Upper lobe of left lung (tissue), 6 donors: ENCODE results near the gene ST14. TPM values are rescaled to one million over a fixed set of nuclear protein-coding genes. Genes with fewer than 3 reads are reported as not detected.
"Not testable (repeated sequence)": the region's sequence is repeated elsewhere in the genome, so short reads cannot be mapped to it uniquely, and the experiment has no call there.

Experiments
- ATAC-seq, 2 donors: fragments of 200-7000 bp; cut with Tn5 transposase; one replicate each; pipeline ENCODE4 v1.9.1; 2022; ENCODE audit warnings: mild to moderate bottlenecking in 2 of 2, moderate library complexity in 2 of 2; ENCODE audit not compliant: low FRiP score in 2 of 2
- DNase-seq, 2 donors: peaks; one replicate each; pipeline ENCODE4 v3.0.0-alpha.2; 2019 to 2020
- H3K27ac ChIP-seq, 4 donors: fragments of 200-600 bp; sonication (generic); one replicate each; pipeline ENCODE4 v1.5.1; 2016 to 2019
- H3K27me3 ChIP-seq, 4 donors: fragments of 200-600 bp; sonication (generic); one replicate each; pipeline ENCODE4 v1.5.1; 2017 to 2019
- H3K36me3 ChIP-seq, 4 donors: fragments of 200-600 bp; sonication (generic); one replicate each; pipeline ENCODE4 v1.5.1; 2016 to 2019
- H3K4me1 ChIP-seq, 4 donors: fragments of 200-600 bp; sonication (generic); one replicate each; pipeline ENCODE4 v1.5.1; 2018 to 2019
- H3K4me3 ChIP-seq, 4 donors: fragments of 200-600 bp; sonication (generic); one replicate each; pipeline ENCODE4 v1.5.1; 2017 to 2019; ENCODE audit warnings: mild to moderate bottlenecking in 2 of 4, moderate library complexity in 1 of 4
- H3K9me3 ChIP-seq, 4 donors: fragments of 200-600 bp; sonication (generic); one replicate each; pipeline ENCODE4 v1.5.1; 2018 to 2019
- CTCF ChIP-seq, 6 experiments: fragments of 450-650 bp in 4 of 6; fragments of 200-600 bp in 2 of 6; sonication (generic) in 2 of 6; IDR thresholded peaks; one replicate each; pipeline ENCODE4 v1.5.1; 2016 to 2019; ENCODE audit warnings: antibody characterized with exemption in 6 of 6
- EP300 ChIP-seq, 4 donors: sonication (generic); formaldehyde crosslinking; IDR thresholded peaks; one replicate each; pipeline ENCODE4 v1.5.1; 2017; ENCODE audit warnings: antibody characterized with exemption in 4 of 4, control low read depth in 2 of 4
- POLR2A ChIP-seq, 4 donors: fragments of 450-650 bp; IDR thresholded peaks; one replicate each; pipeline ENCODE4 v1.5.1; 2016 to 2017; ENCODE audit warnings: antibody characterized with exemption in 4 of 4, mild to moderate bottlenecking in 2 of 4
- POLR2AphosphoS5 ChIP-seq, 2 donors: sonication (generic); formaldehyde crosslinking; IDR thresholded peaks; one replicate each; pipeline ENCODE4 v1.5.1; 2017; ENCODE audit warnings: antibody characterized with exemption in 2 of 2
- WGBS, 2 donors: methylation state at CpG; one replicate each; pipeline ENCODE4 v1.1.5; 2017 to 2018; 5-methylcytosine and 5-hydroxymethylcytosine counted together
- total RNA-seq, 6 donors: library from RNA; depleted of rRNA in 4 of 6; stranded (reverse); fragments of >200 nt in 4 of 6; gene quantifications; one replicate each; pipeline versions ENCODE4 v1.1.0 to v1.2.1, GENCODE V29; 2016 to 2021
- donor health status: DM: no; HTN: no; CAD: no; lungs with moderate emphysema.
- donor health status: DM: no; HTN: yes; CAD: no; lungs with severe emphysema.

ST14 gene
- total RNA-seq, 6 donors from 2014 or later: 49.2 to 105 (median 72.1) TPM

- peak; percentile 6 to 72 for ATAC-seq
Observed at GRCh38 chr11:130223291-130223971, 63.8 kb downstream of the ST14 start.

GRCh38 chr11:130227373-130227772 lies 67.8 kb downstream of the ST14 start:
- no peak overlapping the region for H3K4me3 ChIP-seq
- ATAC-seq (no peak), DNase-seq (no peak)
- TF ChIP-seq POLR2A (IDR thresholded peaks at IDR 0.05): no peak
- TF ChIP-seq POLR2AphosphoS5 (IDR thresholded peaks at IDR 0.05): no peak
- TF ChIP-seq EP300 (IDR thresholded peaks at IDR 0.05): no peak
- no peak for TF ChIP-seq CTCF (IDR thresholded peaks at IDR 0.05)
- peaks cover 0 to 7% (median 0%) of the 10 kb centered on the region in 4 donors for H3K36me3 ChIP-seq
- H3K4me1 ChIP-seq: peaks cover 0 to 10% (median 2%) of the 10 kb centered on the region in 4 donors
- no peaks in the 10 kb centered on the region for H3K9me3 ChIP-seq
- H3K27me3 ChIP-seq: no peaks in the 10 kb centered on the region
- 99 to 100% methylated on average over 4 of the region's 4 CpGs for WGBS, 2 donors
- no peak overlapping the region for H3K27ac ChIP-seq

More at GRCh38 chr11:130223291-130223971, 63.8 kb downstream of the ST14 start:
- Histone ChIP-seq H3K4me1 (peaks cover 0 to 10% (median 2%) of the 10 kb centered on the region in 4 donors), H3K27ac (peak overlapping the region in 2 of 4 donors; percentile 8 to 12), H3K36me3 (no peaks in the 10 kb centered on the region), H3K9me3 (no peaks in the 10 kb centered on the region), H3K27me3 (no peaks in the 10 kb centered on the region), H3K4me3 (no peak overlapping the region)
- TF ChIP-seq POLR2A (IDR thresholded peaks at IDR 0.05) (no peak), EP300 (IDR thresholded peaks at IDR 0.05) (peak in 1 of 4 donors; percentile 28)
- no peak for DNase-seq
- WGBS, 2 donors: 64 to 70% methylated on average over 12 of the region's 12 CpGs

GRCh38 chr11:130233486-130233885 lies 73.9 kb downstream of the ST14 start:
- peaks cover 3 to 45% (median 12%) of the 10 kb centered on the region in 4 donors for H3K36me3 ChIP-seq
- H3K4me1 ChIP-seq, ATAC-seq, H3K27me3 ChIP-seq, H3K4me3 ChIP-seq, H3K9me3 ChIP-seq, H3K27ac ChIP-seq, DNase-seq: not testable (repeated sequence)

- H3K4me3 ChIP-seq, ATAC-seq, H3K27me3 ChIP-seq, DNase-seq, H3K4me1 ChIP-seq, H3K27ac ChIP-seq, H3K9me3 ChIP-seq: not testable (repeated sequence)
- WGBS, 2 donors: 83 to 85% methylated on average over 3 of the region's 3 CpGs
- H3K36me3 ChIP-seq: peaks cover 3 to 49% (median 14%) of the 10 kb centered on the region in 4 donors
Observed at GRCh38 chr11:130233888-130234287, 74.3 kb downstream of the ST14 start.

- TF ChIP-seq POLR2A (IDR thresholded peaks at IDR 0.05): no peak
- TF ChIP-seq CTCF (IDR thresholded peaks at IDR 0.05): no peak
- TF ChIP-seq EP300 (IDR thresholded peaks at IDR 0.05): no peak
- TF ChIP-seq POLR2AphosphoS5 (IDR thresholded peaks at IDR 0.05): no peak
- H3K9me3 ChIP-seq: no peaks in the 10 kb centered on the region
- no peak overlapping the region for H3K4me3 ChIP-seq
- no peaks in the 10 kb centered on the region for H3K27me3 ChIP-seq
- DNase-seq: no peak
- no peak for ATAC-seq
- no peaks in the 10 kb centered on the region for H3K4me1 ChIP-seq
- H3K36me3 ChIP-seq: peaks cover 3 to 53% (median 15%) of the 10 kb centered on the region in 4 donors
- H3K27ac ChIP-seq: no peak overlapping the region
Observed at GRCh38 chr11:130234315-130234714, 74.7 kb downstream of the ST14 start.

GRCh38 chr11:130237282-130238006 lies 77.9 kb downstream of the ST14 start:
- H3K36me3 ChIP-seq: peaks cover 3 to 48% (median 15%) of the 10 kb centered on the region in 4 donors
- H3K27me3 ChIP-seq: no peaks in the 10 kb centered on the region
- H3K4me1 ChIP-seq: peaks cover 0 to 3% (median 0%) of the 10 kb centered on the region in 4 donors
- DNase-seq (no peak), ATAC-seq (no peak)
- no peaks in the 10 kb centered on the region for H3K9me3 ChIP-seq
- TF ChIP-seq EP300 (IDR thresholded peaks at IDR 0.05): no peak
- TF ChIP-seq POLR2A (IDR thresholded peaks at IDR 0.05): no peak
- no peak overlapping the region for H3K27ac ChIP-seq
- 89 to 92% methylated on average over 6 of the region's 6 CpGs for WGBS, 2 donors
- no peak overlapping the region for H3K4me3 ChIP-seq
